Chondrocyte (in vitro differentiated cells): ENCODE results near the gene TREML1. TPM values are rescaled to one million over a fixed set of nuclear protein-coding genes. Genes with fewer than 3 reads are reported as not detected.
"Not testable (repeated sequence)": the region's sequence is repeated elsewhere in the genome, so short reads cannot be mapped to it uniquely, and the experiment has no call there.

Source experiments
- DNase-seq: peaks from one replicate; pipeline ENCODE4 v3.0.0; 2021; ENCODE audit warnings: mixed read lengths, low spot score
- H3K27ac Mint-ChIP-seq: one replicate; pipeline ENCODE4 v1.8.0; 2021; ENCODE audit warnings: mild to moderate bottlenecking, moderate library complexity, mixed read lengths; ENCODE audit not compliant: unreplicated experiment
- H3K27me3 Mint-ChIP-seq: 2 replicates; pipeline ENCODE4 v1.8.0; 2021; ENCODE audit warnings: low read depth, mixed read lengths
- H3K36me3 Mint-ChIP-seq: 2 replicates; pipeline ENCODE4 v1.8.0; 2021; ENCODE audit warnings: low read depth, mixed read lengths
- H3K4me1 Mint-ChIP-seq: 2 replicates; pipeline ENCODE4 v1.8.0; 2021; ENCODE audit warnings: low read depth, mild to moderate bottlenecking, mixed read lengths
- H3K4me3 Mint-ChIP-seq: one replicate; pipeline ENCODE4 v1.8.0; 2021; ENCODE audit warnings: mild to moderate bottlenecking, moderate library complexity, mixed read lengths; ENCODE audit not compliant: unreplicated experiment
- H3K9me3 Mint-ChIP-seq: 2 replicates; pipeline ENCODE4 v1.8.0; 2021; ENCODE audit warnings: low read depth, mixed read lengths
- total RNA-seq: library from RNA; stranded (reverse); gene quantifications from 3 replicates; pipeline ENCODE4 v1.2.1, GENCODE V29; 2021
- TF ChIP-seq, protein P1 (sequence below): fragments of 200-600 bp; sonication (generic); IDR thresholded peaks from 2 replicates; pipeline ENCODE4 v1.5.0; 2021; ENCODE audit warnings: antibody characterized with exemption, mild to moderate bottlenecking, moderate library complexity

The TREML1 gene
- total RNA-seq, 1 donor from 2014 or later: not detected

DNA sequence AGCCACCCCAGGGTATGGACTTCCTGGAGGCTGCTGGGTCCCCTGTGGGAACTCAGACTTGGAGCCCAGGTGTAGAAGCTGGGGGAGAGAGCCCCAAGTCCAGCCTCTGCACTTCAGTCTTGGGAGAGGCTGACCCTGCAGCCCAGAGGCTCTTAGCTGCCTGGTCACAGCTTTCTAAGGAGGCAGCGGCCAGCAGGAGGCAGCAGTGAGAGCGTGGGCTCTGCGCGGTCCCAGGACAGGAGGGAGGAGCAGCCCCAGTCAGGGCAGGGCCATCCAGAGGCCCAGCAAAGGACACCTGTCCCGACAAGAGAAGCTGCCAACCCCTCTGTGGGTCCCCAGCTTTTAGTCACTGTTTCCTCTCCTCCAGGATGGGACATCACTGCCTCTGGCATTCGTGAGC is 37.4 kb upstream of the TREML1 start:
- TF ChIP-seq, protein P1, sequence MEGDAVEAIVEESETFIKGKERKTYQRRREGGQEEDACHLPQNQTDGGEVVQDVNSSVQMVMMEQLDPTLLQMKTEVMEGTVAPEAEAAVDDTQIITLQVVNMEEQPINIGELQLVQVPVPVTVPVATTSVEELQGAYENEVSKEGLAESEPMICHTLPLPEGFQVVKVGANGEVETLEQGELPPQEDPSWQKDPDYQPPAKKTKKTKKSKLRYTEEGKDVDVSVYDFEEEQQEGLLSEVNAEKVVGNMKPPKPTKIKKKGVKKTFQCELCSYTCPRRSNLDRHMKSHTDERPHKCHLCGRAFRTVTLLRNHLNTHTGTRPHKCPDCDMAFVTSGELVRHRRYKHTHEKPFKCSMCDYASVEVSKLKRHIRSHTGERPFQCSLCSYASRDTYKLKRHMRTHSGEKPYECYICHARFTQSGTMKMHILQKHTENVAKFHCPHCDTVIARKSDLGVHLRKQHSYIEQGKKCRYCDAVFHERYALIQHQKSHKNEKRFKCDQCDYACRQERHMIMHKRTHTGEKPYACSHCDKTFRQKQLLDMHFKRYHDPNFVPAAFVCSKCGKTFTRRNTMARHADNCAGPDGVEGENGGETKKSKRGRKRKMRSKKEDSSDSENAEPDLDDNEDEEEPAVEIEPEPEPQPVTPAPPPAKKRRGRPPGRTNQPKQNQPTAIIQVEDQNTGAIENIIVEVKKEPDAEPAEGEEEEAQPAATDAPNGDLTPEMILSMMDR: peak; percentile 73
- Mint-ChIP-seq H3K27ac (no peak overlapping the region), H3K4me1 (no peaks in the 10 kb centered on the region), H3K9me3 (peaks cover 10% of the 10 kb centered on the region), H3K27me3 (peaks cover 42% of the 10 kb centered on the region), H3K4me3 (no peak overlapping the region), H3K36me3 (peaks cover 2% of the 10 kb centered on the region)
- no peak for DNase-seq

DNA sequence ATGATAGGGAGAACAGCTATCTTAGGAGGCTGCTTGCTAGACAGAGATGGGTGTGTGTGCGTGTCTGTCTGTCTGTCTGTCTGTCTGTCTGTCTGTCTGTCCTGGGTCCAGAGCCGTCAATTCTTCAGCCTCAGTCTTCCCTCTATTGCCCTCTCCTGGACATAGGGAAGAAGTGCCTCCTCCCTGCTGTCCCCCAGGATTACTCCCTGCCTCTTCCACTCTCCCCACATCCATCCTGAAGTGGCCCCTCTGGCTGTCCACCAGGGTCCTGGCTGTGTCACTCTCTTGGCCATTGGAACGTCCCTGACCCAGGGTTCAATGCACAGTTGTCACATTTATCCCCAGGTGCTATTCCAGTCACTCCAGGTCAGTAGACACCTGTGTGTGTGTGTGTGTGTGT is 36.6 kb upstream of the TREML1 start:
- Mint-ChIP-seq H3K36me3 (peaks cover 2% of the 10 kb centered on the region), H3K9me3 (peaks cover 10% of the 10 kb centered on the region), H3K27ac (no peak overlapping the region), H3K27me3 (peaks cover 36% of the 10 kb centered on the region), H3K4me1 (no peaks in the 10 kb centered on the region), H3K4me3 (no peak overlapping the region)
- TF ChIP-seq, protein P1: no peak
- DNase-seq: no peak

DNA sequence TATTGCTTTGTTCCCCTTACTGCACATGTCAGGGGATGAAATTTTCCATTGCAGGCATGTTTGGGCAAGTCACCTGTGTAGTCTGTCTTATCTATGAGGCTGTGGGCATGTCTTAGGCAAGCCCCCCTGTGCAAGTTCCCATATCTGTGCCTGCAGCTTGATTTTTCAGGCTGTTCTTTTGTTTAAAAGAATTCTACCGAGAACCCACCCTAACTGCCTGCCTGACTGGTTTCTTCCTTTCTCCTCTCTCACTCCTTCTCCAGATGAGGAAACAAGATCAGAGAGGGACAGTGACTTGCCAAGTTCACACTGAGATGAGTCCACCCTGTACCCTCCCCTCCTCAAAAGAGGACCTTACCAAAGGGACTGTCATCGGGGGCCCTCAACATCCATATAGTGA is 35.8 kb upstream of the TREML1 start:
- H3K36me3 Mint-ChIP-seq: peaks cover 2% of the 10 kb centered on the region
- H3K27ac Mint-ChIP-seq: no peak overlapping the region
- H3K4me3 Mint-ChIP-seq: no peak overlapping the region
- DNase-seq: no peak
- no peaks in the 10 kb centered on the region for H3K4me1 Mint-ChIP-seq
- peaks cover 10% of the 10 kb centered on the region for H3K9me3 Mint-ChIP-seq
- TF ChIP-seq, protein P1: no peak
- H3K27me3 Mint-ChIP-seq: peaks cover 34% of the 10 kb centered on the region

DNA sequence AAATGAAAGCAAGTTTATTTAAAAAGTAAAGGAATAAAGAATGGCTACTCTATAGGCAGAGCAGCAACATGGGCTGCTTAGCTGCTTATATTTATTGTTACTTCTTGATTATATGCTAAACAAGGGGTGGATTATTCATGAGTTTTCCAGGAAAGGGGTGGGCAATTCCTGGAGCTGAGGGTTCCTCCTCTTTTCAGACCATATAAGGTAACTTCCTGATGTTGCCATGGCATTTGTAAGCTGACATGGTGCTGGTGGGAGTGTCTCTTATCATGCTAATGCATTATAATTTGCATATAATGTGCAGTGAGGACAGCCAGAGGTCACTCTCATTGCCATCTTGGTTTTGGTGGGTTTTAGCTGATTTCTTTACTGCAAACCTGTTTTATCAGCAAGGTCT is 34.9 kb upstream of the TREML1 start:
- Mint-ChIP-seq H3K9me3 (peaks cover 10% of the 10 kb centered on the region), H3K27me3 (peaks cover 25% of the 10 kb centered on the region)
- DNase-seq, H3K27ac Mint-ChIP-seq, H3K4me3 Mint-ChIP-seq, H3K4me1 Mint-ChIP-seq, H3K36me3 Mint-ChIP-seq: not testable (repeated sequence)

DNA sequence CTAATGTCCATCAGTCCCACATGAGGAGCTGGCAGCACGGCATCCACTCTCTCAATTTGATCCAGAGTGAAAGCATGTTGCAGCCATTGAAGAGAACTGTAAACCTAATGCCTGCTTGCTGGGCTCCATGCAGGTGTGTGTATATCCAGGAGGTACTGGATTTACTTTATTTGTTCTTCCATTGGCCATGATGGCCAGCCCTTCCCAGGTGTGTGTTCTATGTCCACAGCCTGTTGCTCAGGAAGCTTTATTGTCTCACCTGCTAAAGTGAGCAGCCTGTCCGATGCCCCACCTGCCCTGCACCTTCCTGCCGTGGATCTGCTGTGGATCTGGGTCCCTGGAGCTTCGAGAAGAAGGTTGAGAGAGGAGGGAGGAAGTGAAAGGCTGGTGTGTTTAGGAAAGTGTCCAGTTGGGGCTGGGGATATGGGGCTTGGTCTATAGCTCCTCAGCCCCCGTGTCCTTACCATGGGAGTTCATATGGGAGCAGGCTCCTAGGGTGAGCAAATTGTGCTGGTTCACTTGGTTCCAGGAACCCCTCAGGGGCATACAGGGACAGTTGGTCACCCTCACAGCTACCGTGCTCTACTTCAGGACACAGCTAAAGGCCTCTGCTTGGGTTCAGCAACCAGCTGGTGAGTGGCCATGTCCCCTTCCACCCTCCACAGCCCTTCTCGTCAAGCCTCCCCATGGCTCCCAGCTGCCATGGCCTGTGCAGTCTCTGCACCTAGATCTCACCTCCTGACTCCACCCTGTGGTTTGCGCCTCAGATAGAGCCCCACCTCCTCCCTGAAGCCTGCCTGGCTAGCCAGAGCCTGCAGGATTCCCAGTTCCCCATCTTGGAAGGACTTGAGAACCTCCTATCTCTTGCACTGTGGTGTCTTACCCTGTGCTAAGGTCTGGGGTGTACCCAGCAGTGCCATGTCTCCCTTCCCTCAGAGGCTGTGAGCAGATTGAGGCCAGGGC is 34.1 kb upstream of the TREML1 start:
- DNase-seq: no peak
- TF ChIP-seq, protein P1: no peak
- Mint-ChIP-seq H3K4me3 (no peak overlapping the region), H3K9me3 (peaks cover 10% of the 10 kb centered on the region), H3K36me3 (peaks cover 2% of the 10 kb centered on the region), H3K27ac (no peak overlapping the region), H3K4me1 (no peaks in the 10 kb centered on the region), H3K27me3 (peaks cover 26% of the 10 kb centered on the region)
